ENCODE data around the gene INPP5J. TPM values are rescaled to one million over a fixed set of nuclear protein-coding genes. Genes with fewer than 3 reads are reported as not detected.

Gene INPP5J
- total and polyA plus RNA-seq, 2 of the 13 experiments (the other 11 are each of a cell fraction or from before 2014, with no cell fraction given): 0.24 to 1.1 TPM

DNA sequence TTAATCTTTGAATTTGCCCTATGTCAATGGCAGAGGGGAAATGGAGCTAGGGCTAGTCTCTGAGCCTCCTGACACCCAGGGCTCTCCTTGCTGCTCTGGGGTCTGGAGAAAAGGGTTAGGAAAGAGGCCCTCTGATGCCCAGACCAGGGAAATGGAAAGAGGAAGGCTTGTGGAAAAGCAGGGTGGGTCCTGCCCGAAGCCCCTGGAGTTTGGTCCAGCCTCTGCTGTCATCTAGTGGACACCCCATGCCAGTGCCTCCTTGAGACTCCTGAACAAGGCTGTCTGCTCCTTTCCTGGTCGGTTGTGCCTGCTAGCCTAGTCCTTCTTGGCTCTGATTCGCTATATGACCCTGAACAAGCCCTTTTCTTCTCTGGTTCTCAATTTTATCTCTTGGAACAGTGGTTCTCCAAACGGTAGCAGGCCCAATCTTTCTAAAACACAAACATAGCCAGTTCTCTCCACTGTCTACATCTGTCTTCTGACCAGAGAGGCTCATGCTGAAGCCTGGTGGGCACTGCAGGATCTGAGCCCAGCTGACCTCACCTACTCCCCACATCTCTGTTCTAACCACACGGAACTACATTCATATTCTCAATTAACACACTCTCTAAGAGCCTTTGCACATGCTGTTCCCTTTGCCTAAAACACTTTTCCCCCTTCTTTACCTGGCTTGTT lies 26.3 kb downstream of the INPP5J start (continued):
- TF ChIP-seq, protein P1, sequence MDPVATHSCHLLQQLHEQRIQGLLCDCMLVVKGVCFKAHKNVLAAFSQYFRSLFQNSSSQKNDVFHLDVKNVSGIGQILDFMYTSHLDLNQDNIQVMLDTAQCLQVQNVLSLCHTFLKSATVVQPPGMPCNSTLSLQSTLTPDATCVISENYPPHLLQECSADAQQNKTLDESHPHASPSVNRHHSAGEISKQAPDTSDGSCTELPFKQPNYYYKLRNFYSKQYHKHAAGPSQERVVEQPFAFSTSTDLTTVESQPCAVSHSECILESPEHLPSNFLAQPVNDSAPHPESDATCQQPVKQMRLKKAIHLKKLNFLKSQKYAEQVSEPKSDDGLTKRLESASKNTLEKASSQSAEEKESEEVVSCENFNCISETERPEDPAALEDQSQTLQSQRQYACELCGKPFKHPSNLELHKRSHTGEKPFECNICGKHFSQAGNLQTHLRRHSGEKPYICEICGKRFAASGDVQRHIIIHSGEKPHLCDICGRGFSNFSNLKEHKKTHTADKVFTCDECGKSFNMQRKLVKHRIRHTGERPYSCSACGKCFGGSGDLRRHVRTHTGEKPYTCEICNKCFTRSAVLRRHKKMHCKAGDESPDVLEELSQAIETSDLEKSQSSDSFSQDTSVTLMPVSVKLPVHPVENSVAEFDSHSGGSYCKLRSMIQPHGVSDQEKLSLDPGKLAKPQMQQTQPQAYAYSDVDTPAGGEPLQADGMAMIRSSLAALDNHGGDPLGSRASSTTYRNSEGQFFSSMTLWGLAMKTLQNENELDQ (CRISPR knock-in tag; IDR thresholded peaks at IDR 0.05; ENCODE audit: borderline replicate concordance): no peak
- TF ChIP-seq, protein P2, sequence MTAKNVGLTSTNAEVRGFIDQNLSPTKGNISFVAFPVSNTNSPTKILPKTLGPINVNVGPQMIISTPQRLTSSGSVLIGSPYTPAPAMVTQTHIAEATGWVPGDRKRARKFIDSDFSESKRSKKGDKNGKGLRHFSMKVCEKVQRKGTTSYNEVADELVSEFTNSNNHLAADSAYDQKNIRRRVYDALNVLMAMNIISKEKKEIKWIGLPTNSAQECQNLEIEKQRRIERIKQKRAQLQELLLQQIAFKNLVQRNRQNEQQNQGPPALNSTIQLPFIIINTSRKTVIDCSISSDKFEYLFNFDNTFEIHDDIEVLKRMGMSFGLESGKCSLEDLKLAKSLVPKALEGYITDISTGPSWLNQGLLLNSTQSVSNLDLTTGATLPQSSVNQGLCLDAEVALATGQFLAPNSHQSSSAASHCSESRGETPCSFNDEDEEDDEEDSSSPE (CRISPR knock-in tag; IDR thresholded peaks at IDR 0.05): no peak
- no peak for TF ChIP-seq ZNF570 (CRISPR knock-in tag; IDR thresholded peaks at IDR 0.05; ENCODE audit: borderline replicate concordance)
- TF ChIP-seq FOXJ3 (CRISPR knock-in tag; IDR thresholded peaks at IDR 0.05; ENCODE audit: borderline replicate concordance): no peak
- no peak for TF ChIP-seq MAFF (IDR thresholded peaks at IDR 0.05; ENCODE audit: low read depth, low read length)
- peak; percentile 49; the same call in 1 of the 2 replicates for TF ChIP-seq ZNF598 (CRISPR knock-in tag; IDR thresholded peaks at IDR 0.05; ENCODE audit: borderline replicate concordance)
- TF ChIP-seq, protein P3, sequence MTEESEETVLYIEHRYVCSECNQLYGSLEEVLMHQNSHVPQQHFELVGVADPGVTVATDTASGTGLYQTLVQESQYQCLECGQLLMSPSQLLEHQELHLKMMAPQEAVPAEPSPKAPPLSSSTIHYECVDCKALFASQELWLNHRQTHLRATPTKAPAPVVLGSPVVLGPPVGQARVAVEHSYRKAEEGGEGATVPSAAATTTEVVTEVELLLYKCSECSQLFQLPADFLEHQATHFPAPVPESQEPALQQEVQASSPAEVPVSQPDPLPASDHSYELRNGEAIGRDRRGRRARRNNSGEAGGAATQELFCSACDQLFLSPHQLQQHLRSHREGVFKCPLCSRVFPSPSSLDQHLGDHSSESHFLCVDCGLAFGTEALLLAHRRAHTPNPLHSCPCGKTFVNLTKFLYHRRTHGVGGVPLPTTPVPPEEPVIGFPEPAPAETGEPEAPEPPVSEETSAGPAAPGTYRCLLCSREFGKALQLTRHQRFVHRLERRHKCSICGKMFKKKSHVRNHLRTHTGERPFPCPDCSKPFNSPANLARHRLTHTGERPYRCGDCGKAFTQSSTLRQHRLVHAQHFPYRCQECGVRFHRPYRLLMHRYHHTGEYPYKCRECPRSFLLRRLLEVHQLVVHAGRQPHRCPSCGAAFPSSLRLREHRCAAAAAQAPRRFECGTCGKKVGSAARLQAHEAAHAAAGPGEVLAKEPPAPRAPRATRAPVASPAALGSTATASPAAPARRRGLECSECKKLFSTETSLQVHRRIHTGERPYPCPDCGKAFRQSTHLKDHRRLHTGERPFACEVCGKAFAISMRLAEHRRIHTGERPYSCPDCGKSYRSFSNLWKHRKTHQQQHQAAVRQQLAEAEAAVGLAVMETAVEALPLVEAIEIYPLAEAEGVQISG (CRISPR knock-in tag; IDR thresholded peaks at IDR 0.05): peak; percentile 32; the same call in 1 of the 2 replicates
- no peak for TF ChIP-seq PHB2 (IDR thresholded peaks at IDR 0.05; ENCODE audit: partially characterized antibody)
- TF ChIP-seq ATF7-NPFF (CRISPR knock-in tag; IDR thresholded peaks at IDR 0.05; ENCODE audit: low read depth): no peak
- no peak for TF ChIP-seq ZNF589 (CRISPR knock-in tag; conservative IDR thresholded peaks at IDR 0.05)
- TF ChIP-seq, protein P4, sequence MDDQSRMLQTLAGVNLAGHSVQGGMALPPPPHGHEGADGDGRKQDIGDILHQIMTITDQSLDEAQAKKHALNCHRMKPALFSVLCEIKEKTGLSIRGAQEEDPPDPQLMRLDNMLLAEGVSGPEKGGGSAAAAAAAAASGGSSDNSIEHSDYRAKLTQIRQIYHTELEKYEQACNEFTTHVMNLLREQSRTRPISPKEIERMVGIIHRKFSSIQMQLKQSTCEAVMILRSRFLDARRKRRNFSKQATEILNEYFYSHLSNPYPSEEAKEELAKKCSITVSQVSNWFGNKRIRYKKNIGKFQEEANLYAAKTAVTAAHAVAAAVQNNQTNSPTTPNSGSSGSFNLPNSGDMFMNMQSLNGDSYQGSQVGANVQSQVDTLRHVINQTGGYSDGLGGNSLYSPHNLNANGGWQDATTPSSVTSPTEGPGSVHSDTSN (CRISPR knock-in tag; IDR thresholded peaks at IDR 0.05; ENCODE audit: borderline replicate concordance): no peak
- TF ChIP-seq ZSCAN31 (CRISPR knock-in tag; IDR thresholded peaks at IDR 0.05; ENCODE audit: low read depth): no peak
- TF ChIP-seq RCOR2 (CRISPR knock-in tag; IDR thresholded peaks at IDR 0.05): no peak
- TF ChIP-seq ZNF326 (CRISPR knock-in tag; IDR thresholded peaks at IDR 0.05; ENCODE audit: borderline replicate concordance): no peak
- TF ChIP-seq NFKB2 (CRISPR knock-in tag; IDR thresholded peaks at IDR 0.05; ENCODE audit: borderline replicate concordance): no peak
- no peak for TF ChIP-seq SRSF9 (IDR thresholded peaks at IDR 0.05; ENCODE audit: borderline replicate concordance, insufficient read depth, low read depth, low read length, poor library complexity, severe bottlenecking)
- TF ChIP-seq ZNF224 (CRISPR knock-in tag; IDR thresholded peaks at IDR 0.05): no peak
- no peak for TF ChIP-seq ZNF616 (CRISPR knock-in tag; IDR thresholded peaks at IDR 0.05; ENCODE audit: low read depth)
- TF ChIP-seq ZBTB20 (CRISPR knock-in tag; IDR thresholded peaks at IDR 0.05; ENCODE audit: borderline replicate concordance, low read depth): no peak
- TF ChIP-seq SETDB1 (CRISPR knock-in tag; IDR thresholded peaks at IDR 0.05; ENCODE audit: borderline replicate concordance): no peak
- TF ChIP-seq ZNF501 (CRISPR knock-in tag; IDR thresholded peaks at IDR 0.05): peak; percentile 65
- no peak for TF ChIP-seq ZNF670 (CRISPR knock-in tag; IDR thresholded peaks at IDR 0.05; ENCODE audit: borderline replicate concordance)
